ENCODE measurements around the gene CALD1.

DNA sequence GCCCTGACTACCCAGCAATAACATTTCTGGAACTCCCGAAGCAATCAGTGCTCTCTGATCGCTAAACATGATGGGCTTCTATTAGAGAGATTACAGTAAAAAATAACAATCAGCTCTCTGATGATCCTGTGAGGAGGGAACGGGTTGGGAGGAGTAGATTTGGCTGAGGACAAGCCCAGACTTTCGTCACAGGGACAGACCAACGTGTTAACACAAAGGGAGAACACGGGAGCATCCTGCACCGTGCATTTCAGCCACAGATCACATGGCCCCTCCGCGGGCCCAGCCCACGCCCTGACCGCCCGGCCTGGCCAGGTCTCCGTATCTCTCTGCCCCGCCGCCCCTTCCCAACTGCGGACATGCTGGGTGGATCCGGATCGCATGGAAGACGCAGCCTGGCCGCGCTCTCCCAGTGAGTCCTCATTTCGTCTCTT, 111.8 kb downstream of the CALD1 start:
- TF ChIP-seq TAF1 (IDR thresholded peaks at IDR 0.05; ENCODE audit: low read depth, low read length) (no peak), POLR2A (IDR thresholded peaks at IDR 0.05; ENCODE audit: low read depth, low read length) (no peak), POLR2AphosphoS5 (IDR thresholded peaks at IDR 0.05; ENCODE audit: low read depth, low read length) (no peak), PAX5 (IDR thresholded peaks at IDR 0.05; ENCODE audit: insufficient read depth, low read length, severe bottlenecking) (no peak)

Data from GM12891 (cell line).